CD4-positive, alpha-beta T cell treated with Interleukin-6 at 100 ng/mL for 8 hours (primary cell): ENCODE data around the gene TLCD2.
"Not testable (repeated sequence)": the region's sequence is repeated elsewhere in the genome, so short reads cannot be mapped to it uniquely, and the experiment has no call there.

Experiments used
- DNase-seq: peaks from one replicate; pipeline ENCODE4 v3.0.0-alpha.2; 2020; ENCODE audit warnings: mixed read lengths, low spot score

The TLCD2 gene

GRCh38 chr17:1709971-1710806, at the start of gene TLCD2:
Gene TLCD2 (minus strand): TSS chr17:1710377. CDS start chr17:1710242, 135 bp downstream.
- no peak for DNase-seq

GRCh38 chr17:1759529-1759928, 49.4 kb upstream of the TLCD2 start:
- no peak for DNase-seq

- DNase-seq = no peak
These were observed 48.6 kb upstream of the TLCD2 start for GRCh38 chr17:1758807-1759206.

GRCh38 chr17:1755827-1756262, 45.7 kb upstream of the TLCD2 start:
- DNase-seq = no peak

GRCh38 chr17:1755252-1755826, 45.2 kb upstream of the TLCD2 start:
- DNase-seq = no peak

- DNase-seq = no peak
These were observed 44.4 kb upstream of the TLCD2 start for GRCh38 chr17:1754430-1755112.

GRCh38 chr17:1753767-1754429, 43.7 kb upstream of the TLCD2 start:
- DNase-seq = no peak

GRCh38 chr17:1752425-1753262, 42.5 kb upstream of the TLCD2 start:
- no peak for DNase-seq

- no peak for DNase-seq
These were observed 40.5 kb upstream of the TLCD2 start for GRCh38 chr17:1750628-1751027.

- no peak for DNase-seq
These were observed 36.9 kb upstream of the TLCD2 start for GRCh38 chr17:1746975-1747543.

- DNase-seq = no peak
These were observed 35.4 kb upstream of the TLCD2 start for GRCh38 chr17:1745513-1746020.

GRCh38 chr17:1744551-1745512, 34.7 kb upstream of the TLCD2 start:
- no peak for DNase-seq

- DNase-seq = no peak
These were observed 32.9 kb upstream of the TLCD2 start for GRCh38 chr17:1743088-1743439.

- no peak for DNase-seq
These were observed 32.4 kb upstream of the TLCD2 start, which contains the start of gene SERPINF2 for GRCh38 chr17:1742371-1743087. Gene SERPINF2 (plus strand): TSS chr17:1742871. CDS start chr17:1744996, 2,125 bp downstream.

- DNase-seq = not testable (repeated sequence)
These were observed 31.7 kb upstream of the TLCD2 start for GRCh38 chr17:1741899-1742298.

- no peak for DNase-seq
These were observed 27.5 kb upstream of the TLCD2 start for GRCh38 chr17:1737531-1738291.

- DNase-seq = no peak
These were observed 26.4 kb upstream of the TLCD2 start for GRCh38 chr17:1736348-1737281.
